Activated CD4-positive, alpha-beta T cell treated with anti-CD3 and anti-CD28 coated beads, Interleukin-2, amount 10 ng/mL, durations not matched to agents 24 days and 14 days (primary cell): Measurements from ENCODE around the gene FKBP4. TPM values are rescaled to one million over a fixed set of nuclear protein-coding genes. Genes with fewer than 3 reads are reported as not detected.

Experiments
- DNase-seq: peaks from one replicate; pipeline ENCODE4 v3.0.0; 2022
- H3K27ac Mint-ChIP-seq: one replicate; pipeline ENCODE4 v1.8.0; 2022; ENCODE audit warnings: mild to moderate bottlenecking, mixed read lengths
- H3K27me3 Mint-ChIP-seq: one replicate; pipeline ENCODE4 v1.8.0; 2022; ENCODE audit warnings: mixed read lengths
- H3K36me3 Mint-ChIP-seq: one replicate; pipeline ENCODE4 v1.8.0; 2022; ENCODE audit warnings: low read depth, mild to moderate bottlenecking, mixed read lengths
- H3K4me1 Mint-ChIP-seq: one replicate; pipeline ENCODE4 v1.8.0; 2021; ENCODE audit warnings: mixed read lengths
- H3K4me3 Mint-ChIP-seq: one replicate; pipeline ENCODE4 v1.8.0; 2022; ENCODE audit warnings: mild to moderate bottlenecking, moderate library complexity, mixed read lengths
- H3K9me3 Mint-ChIP-seq: one replicate; pipeline ENCODE4 v1.8.0; 2021; ENCODE audit warnings: mixed read lengths
- intact Hi-C: fragments of 100-400 bp; cut with micrococcal nuclease; formaldehyde crosslinking; loops from one replicate; pipeline ENCODE4 v1.15.1; 2023
- total RNA-seq: library from RNA; stranded (reverse); gene quantifications from 2 replicates; pipeline ENCODE4 v1.2.3, GENCODE V29; 2022

Gene FKBP4
- total RNA-seq: 300 and 311 TPM in 2 replicates

GRCh38 chr12:2794736-2795289 is at the start of gene FKBP4:
Gene FKBP4, plus strand, starts transcription at chr12:2794970. Its CDS starts 170 bp downstream, at chr12:2795140.
- peaks cover 28% of the 10 kb centered on the region for H3K4me1 Mint-ChIP-seq

GRCh38 chr12:2745655-2746054 is 49.1 kb upstream of the FKBP4 start:
- no peaks in the 10 kb centered on the region for H3K4me1 Mint-ChIP-seq
- DNase-seq: no peak
- H3K9me3 Mint-ChIP-seq: no peaks in the 10 kb centered on the region
- intact Hi-C loops: no loop called here
- peaks cover 6% of the 10 kb centered on the region for H3K27me3 Mint-ChIP-seq
- H3K27ac Mint-ChIP-seq: no peak overlapping the region
- no peaks in the 10 kb centered on the region for H3K36me3 Mint-ChIP-seq
- no peak overlapping the region for H3K4me3 Mint-ChIP-seq

More at GRCh38 chr12:2794736-2795289, at the start of gene FKBP4:
- Mint-ChIP-seq H3K9me3 (no peaks in the 10 kb centered on the region), H3K4me3 (peak within 1 kb of the TSS; percentile 86), H3K27me3 (peaks cover 19% of the 10 kb centered on the region), H3K36me3 (peaks cover 38% of the 10 kb centered on the region), H3K27ac (peak within 1 kb of the TSS; percentile 79)
- intact Hi-C loops: loop anchor here (1.0 to 10.0 kb wide), 4 partner anchors 17 to 960 kb away; partner anchors contain the start of genes CRACR2A, ITFG2 and TULP3
- peak; percentile 97 for DNase-seq

GRCh38 chr12:2749580-2749979 is 45.2 kb upstream of the FKBP4 start:
- Mint-ChIP-seq H3K9me3 (no peaks in the 10 kb centered on the region), H3K27me3 (peaks cover 22% of the 10 kb centered on the region), H3K27ac (no peak overlapping the region), H3K4me3 (no peak overlapping the region), H3K4me1 (no peaks in the 10 kb centered on the region), H3K36me3 (no peaks in the 10 kb centered on the region)
- intact Hi-C loops: no loop called here
- no peak for DNase-seq

GRCh38 chr12:2750185-2750584 is 44.6 kb upstream of the FKBP4 start:
- Mint-ChIP-seq H3K9me3 (no peaks in the 10 kb centered on the region), H3K4me1 (no peaks in the 10 kb centered on the region), H3K36me3 (no peaks in the 10 kb centered on the region), H3K27me3 (peaks cover 22% of the 10 kb centered on the region), H3K4me3 (no peak overlapping the region), H3K27ac (no peak overlapping the region)
- intact Hi-C loops: no loop called here
- no peak for DNase-seq

- H3K27ac Mint-ChIP-seq: no peak overlapping the region
- H3K4me1 Mint-ChIP-seq: no peaks in the 10 kb centered on the region
- no peaks in the 10 kb centered on the region for H3K9me3 Mint-ChIP-seq
- intact Hi-C loops: no loop called here
- no peaks in the 10 kb centered on the region for H3K36me3 Mint-ChIP-seq
- peaks cover 22% of the 10 kb centered on the region for H3K27me3 Mint-ChIP-seq
- H3K4me3 Mint-ChIP-seq: no peak overlapping the region
- no peak for DNase-seq
These were observed 43.5 kb upstream of the FKBP4 start for GRCh38 chr12:2751230-2751629.

GRCh38 chr12:2751686-2752085 is 43.1 kb upstream of the FKBP4 start:
- Mint-ChIP-seq H3K4me1 (no peaks in the 10 kb centered on the region), H3K4me3 (no peak overlapping the region), H3K27me3 (peaks cover 22% of the 10 kb centered on the region), H3K9me3 (no peaks in the 10 kb centered on the region), H3K36me3 (no peaks in the 10 kb centered on the region), H3K27ac (no peak overlapping the region)
- intact Hi-C loops: loop anchor here (2.0 kb wide), 1 partner anchor 61 kb away; no protein-coding TSS in a partner anchor
- DNase-seq: no peak

- H3K4me3 Mint-ChIP-seq: no peak overlapping the region
- peak; percentile 96 for DNase-seq
- no peaks in the 10 kb centered on the region for H3K4me1 Mint-ChIP-seq
- H3K9me3 Mint-ChIP-seq: no peaks in the 10 kb centered on the region
- H3K27me3 Mint-ChIP-seq: peaks cover 26% of the 10 kb centered on the region
- H3K36me3 Mint-ChIP-seq: no peaks in the 10 kb centered on the region
- no peak overlapping the region for H3K27ac Mint-ChIP-seq
- intact Hi-C loops: loop anchor here (2.0 kb wide), 1 partner anchor 62 kb away; no protein-coding TSS in a partner anchor
These were observed 41.9 kb upstream of the FKBP4 start for GRCh38 chr12:2752676-2753371.

- Mint-ChIP-seq H3K27me3 (peaks cover 29% of the 10 kb centered on the region), H3K4me3 (no peak overlapping the region), H3K36me3 (no peaks in the 10 kb centered on the region), H3K4me1 (no peaks in the 10 kb centered on the region), H3K9me3 (no peaks in the 10 kb centered on the region), H3K27ac (peak overlapping the region; percentile 7)
- DNase-seq: no peak
- intact Hi-C loops: loop anchor here (2.0 kb wide), 1 partner anchor 63 kb away; no protein-coding TSS in a partner anchor
These were observed 41.2 kb upstream of the FKBP4 start for GRCh38 chr12:2753536-2753935.

GRCh38 chr12:2754208-2754607 is 40.6 kb upstream of the FKBP4 start:
- intact Hi-C loops: no loop called here
- no peaks in the 10 kb centered on the region for H3K4me1 Mint-ChIP-seq
- DNase-seq: no peak
- H3K27me3 Mint-ChIP-seq: peaks cover 29% of the 10 kb centered on the region
- H3K4me3 Mint-ChIP-seq: no peak overlapping the region
- no peak overlapping the region for H3K27ac Mint-ChIP-seq
- no peaks in the 10 kb centered on the region for H3K9me3 Mint-ChIP-seq
- H3K36me3 Mint-ChIP-seq: no peaks in the 10 kb centered on the region

- intact Hi-C loops: no loop called here
These were observed 38.0 kb upstream of the FKBP4 start for GRCh38 chr12:2756756-2757155.

GRCh38 chr12:2759733-2760132 is 35.0 kb upstream of the FKBP4 start:
- intact Hi-C loops: no loop called here
- no peaks in the 10 kb centered on the region for H3K36me3 Mint-ChIP-seq

More at GRCh38 chr12:2756756-2757155, 38.0 kb upstream of the FKBP4 start:
- no peaks in the 10 kb centered on the region for H3K9me3 Mint-ChIP-seq
- no peak overlapping the region for H3K4me3 Mint-ChIP-seq
- H3K27ac Mint-ChIP-seq: no peak overlapping the region
- DNase-seq: no peak
- no peaks in the 10 kb centered on the region for H3K36me3 Mint-ChIP-seq
- H3K4me1 Mint-ChIP-seq: no peaks in the 10 kb centered on the region
- peaks cover 29% of the 10 kb centered on the region for H3K27me3 Mint-ChIP-seq

GRCh38 chr12:2764398-2764797 is 30.4 kb upstream of the FKBP4 start:
- no peak for DNase-seq
- intact Hi-C loops: no loop called here

More at GRCh38 chr12:2759733-2760132, 35.0 kb upstream of the FKBP4 start:
- H3K4me3 Mint-ChIP-seq: no peak overlapping the region
- no peak for DNase-seq
- H3K27me3 Mint-ChIP-seq: peaks cover 14% of the 10 kb centered on the region
- H3K4me1 Mint-ChIP-seq: no peaks in the 10 kb centered on the region
- H3K27ac Mint-ChIP-seq: no peak overlapping the region
- no peaks in the 10 kb centered on the region for H3K9me3 Mint-ChIP-seq

GRCh38 chr12:2765052-2765451 is 29.7 kb upstream of the FKBP4 start:
- Mint-ChIP-seq H3K4me3 (no peak overlapping the region), H3K9me3 (no peaks in the 10 kb centered on the region), H3K27ac (no peak overlapping the region), H3K36me3 (no peaks in the 10 kb centered on the region), H3K4me1 (no peaks in the 10 kb centered on the region), H3K27me3 (peaks cover 2% of the 10 kb centered on the region)
- intact Hi-C loops: no loop called here
- no peak for DNase-seq

More at GRCh38 chr12:2764398-2764797, 30.4 kb upstream of the FKBP4 start:
- Mint-ChIP-seq H3K4me1 (no peaks in the 10 kb centered on the region), H3K4me3 (no peak overlapping the region), H3K36me3 (no peaks in the 10 kb centered on the region), H3K27ac (no peak overlapping the region), H3K9me3 (no peaks in the 10 kb centered on the region), H3K27me3 (peaks cover 2% of the 10 kb centered on the region)

GRCh38 chr12:2765608-2766007 is 29.2 kb upstream of the FKBP4 start:
- H3K27ac Mint-ChIP-seq: no peak overlapping the region
- peaks cover 2% of the 10 kb centered on the region for H3K27me3 Mint-ChIP-seq
- DNase-seq: no peak
- no peak overlapping the region for H3K4me3 Mint-ChIP-seq
- no peaks in the 10 kb centered on the region for H3K36me3 Mint-ChIP-seq
- intact Hi-C loops: no loop called here
- H3K9me3 Mint-ChIP-seq: peaks cover 2% of the 10 kb centered on the region
- no peaks in the 10 kb centered on the region for H3K4me1 Mint-ChIP-seq
